ENCODE measurements around the gene LDLR.

The LDLR gene

GRCh38 chr19:11145536-11145924 lies 56.3 kb downstream of the LDLR start:
- H3K4me1 ChIP-seq (ENCODE audit: insufficient read depth, low read length, poor library complexity, severe bottlenecking): peaks cover 11% of the 10 kb centered on the region
- no peaks in the 10 kb centered on the region for H3K27me3 ChIP-seq (ENCODE audit: insufficient read depth, low read length, poor library complexity, severe bottlenecking)
- H3K9ac ChIP-seq (ENCODE audit: low read depth, low read length, poor library complexity, severe bottlenecking): no peak overlapping the region
- no peaks in the 10 kb centered on the region for H3K9me3 ChIP-seq (ENCODE audit: insufficient read depth, low read depth, low read length)
- no peak for TF ChIP-seq CTCF (conservative IDR thresholded peaks at IDR 0.05; ENCODE audit: low read length)
- TF ChIP-seq EZH2phosphoT487 (IDR thresholded peaks at IDR 0.05; ENCODE audit: borderline replicate concordance): no peak
- no peaks in the 10 kb centered on the region for H3F3A ChIP-seq (ENCODE audit: low read depth)
- no peak overlapping the region for H2AFZ ChIP-seq (ENCODE audit: low read length)
- no peak overlapping the region for H3K4me3 ChIP-seq (ENCODE audit: low read length, poor library complexity, severe bottlenecking)
- peaks cover 20% of the 10 kb centered on the region; the same call in 1 of the 2 replicates for H3K36me3 ChIP-seq (ENCODE audit: insufficient read depth, low read length)
- H3K4me2 ChIP-seq (ENCODE audit: low read depth, low read length, poor library complexity, severe bottlenecking): no peak overlapping the region
- H3K79me2 ChIP-seq (ENCODE audit: insufficient read depth, low read length): peaks cover 8% of the 10 kb centered on the region; the same call in 1 of the 2 replicates
- no peaks in the 10 kb centered on the region for H3K9me2 ChIP-seq (replicated peaks; ENCODE audit: low read depth, low read length)
- H4K20me1 ChIP-seq (ENCODE audit: insufficient read depth, low read length, poor library complexity, severe bottlenecking): no peaks in the 10 kb centered on the region

GRCh38 chr19:11148001-11148400 lies 58.7 kb downstream of the LDLR start:
- Histone ChIP-seq H3K4me1 (ENCODE audit: insufficient read depth, low read length, poor library complexity, severe bottlenecking) (peaks cover 17% of the 10 kb centered on the region), H3K27me3 (ENCODE audit: insufficient read depth, low read length, poor library complexity, severe bottlenecking) (no peaks in the 10 kb centered on the region), H3K79me2 (ENCODE audit: insufficient read depth, low read length) (peaks cover 29% of the 10 kb centered on the region), H3K9ac (ENCODE audit: low read depth, low read length, poor library complexity, severe bottlenecking) (no peak overlapping the region), H3K9me3 (ENCODE audit: insufficient read depth, low read depth, low read length) (no peaks in the 10 kb centered on the region), H3K36me3 (ENCODE audit: insufficient read depth, low read length) (peaks cover 20% of the 10 kb centered on the region; the same call in 1 of the 2 replicates), H3F3A (ENCODE audit: low read depth) (no peaks in the 10 kb centered on the region), H4K20me1 (ENCODE audit: insufficient read depth, low read length, poor library complexity, severe bottlenecking) (no peaks in the 10 kb centered on the region), H3K4me3 (ENCODE audit: low read length, poor library complexity, severe bottlenecking) (no peak overlapping the region), H3K4me2 (ENCODE audit: low read depth, low read length, poor library complexity, severe bottlenecking) (no peak overlapping the region), H2AFZ (ENCODE audit: low read length) (no peak overlapping the region), H3K9me2 (replicated peaks; ENCODE audit: low read depth, low read length) (no peaks in the 10 kb centered on the region)
- TF ChIP-seq CTCF (conservative IDR thresholded peaks at IDR 0.05; ENCODE audit: low read length) (no peak), EZH2phosphoT487 (IDR thresholded peaks at IDR 0.05; ENCODE audit: borderline replicate concordance) (no peak)

GRCh38 chr19:11151181-11151580 lies 61.9 kb downstream of the LDLR start:
- no peak for TF ChIP-seq EZH2phosphoT487 (IDR thresholded peaks at IDR 0.05; ENCODE audit: borderline replicate concordance)
- TF ChIP-seq CTCF (conservative IDR thresholded peaks at IDR 0.05; ENCODE audit: low read length): no peak
- Histone ChIP-seq H3K36me3 (ENCODE audit: insufficient read depth, low read length) (peaks cover 5% of the 10 kb centered on the region; the same call in 1 of the 2 replicates), H2AFZ (ENCODE audit: low read length) (no peak overlapping the region), H3K79me2 (ENCODE audit: insufficient read depth, low read length) (peaks cover 55% of the 10 kb centered on the region), H4K20me1 (ENCODE audit: insufficient read depth, low read length, poor library complexity, severe bottlenecking) (no peaks in the 10 kb centered on the region), H3K4me2 (ENCODE audit: low read depth, low read length, poor library complexity, severe bottlenecking) (peak overlapping the region; percentile 32), H3K9ac (ENCODE audit: low read depth, low read length, poor library complexity, severe bottlenecking) (peak overlapping the region; percentile 16), H3K27me3 (ENCODE audit: insufficient read depth, low read length, poor library complexity, severe bottlenecking) (peaks cover 4% of the 10 kb centered on the region), H3F3A (ENCODE audit: low read depth) (no peaks in the 10 kb centered on the region), H3K4me1 (ENCODE audit: insufficient read depth, low read length, poor library complexity, severe bottlenecking) (peaks cover 24% of the 10 kb centered on the region), H3K9me3 (ENCODE audit: insufficient read depth, low read depth, low read length) (no peaks in the 10 kb centered on the region), H3K9me2 (replicated peaks; ENCODE audit: low read depth, low read length) (no peaks in the 10 kb centered on the region), H3K4me3 (ENCODE audit: low read length, poor library complexity, severe bottlenecking) (peak overlapping the region; percentile 20)
